WTC11 (cell line): Measurements from ENCODE around the gene DLGAP4. TPM values are rescaled to one million over a fixed set of nuclear protein-coding genes. Genes with fewer than 3 reads are reported as not detected.

Experiments
- ATAC-seq: fragments of 200-7000 bp; cut with Tn5 transposase; 2 replicates; pipeline ENCODE4 v1.10.0; 2021; ENCODE audit warnings: mild to moderate bottlenecking, moderate library complexity
- CTCF ChIA-PET: fragments of 300-600 bp; sonication (Branson Sonifier 250); formaldehyde crosslinking; loops from one replicate; lab custom pipeline; 2021; ENCODE audit warnings: antibody characterized with exemption; lab: Charles Lee
- POLR2A ChIA-PET: fragments of 350-600 bp; sonication (Branson Sonifier 250); formaldehyde crosslinking; loops from one replicate; lab custom pipeline; 2021; ENCODE audit warnings: antibody characterized with exemption; lab: Charles Lee
- DNase-seq: peaks from one replicate; pipeline ENCODE4 v3.0.0; 2021; ENCODE audit warnings: low spot score
- H3K27ac Mint-ChIP-seq: 2 replicates; pipeline ENCODE4 v1.8.0; 2021; ENCODE audit warnings: mixed read lengths
- H3K27me3 Mint-ChIP-seq: 2 replicates; pipeline ENCODE4 v1.8.0; 2021; ENCODE audit warnings: low read depth, mild to moderate bottlenecking, moderate library complexity, mixed read lengths
- H3K36me3 Mint-ChIP-seq: 2 replicates; pipeline ENCODE4 v1.8.0; 2021; ENCODE audit warnings: mixed read lengths
- H3K4me1 Mint-ChIP-seq: 2 replicates; pipeline ENCODE4 v1.8.0; 2022; ENCODE audit warnings: mixed read lengths
- H3K4me3 Mint-ChIP-seq: 2 replicates; pipeline ENCODE4 v1.8.0; 2021; ENCODE audit warnings: mild to moderate bottlenecking, moderate library complexity, mixed read lengths
- H3K9me3 Mint-ChIP-seq: 2 replicates; pipeline ENCODE4 v1.8.0; 2021; ENCODE audit warnings: mixed read lengths
- CBFB ChIP-seq: sonication (generic); formaldehyde crosslinking; IDR thresholded peaks from 2 replicates; pipeline ENCODE4 v1.8.1; 2022; ENCODE audit warnings: mild to moderate bottlenecking, low read depth, missing genetic modification reagents
- ELF4 ChIP-seq: sonication (generic); formaldehyde crosslinking; IDR thresholded peaks from 2 replicates; pipeline ENCODE4 v1.8.1; 2022; ENCODE audit warnings: low read depth, mild to moderate bottlenecking, moderate library complexity, missing genetic modification reagents
- FOXJ3 ChIP-seq: sonication (generic); formaldehyde crosslinking; IDR thresholded peaks from 2 replicates; pipeline ENCODE4 v1.9.0; 2021; ENCODE audit warnings: missing genetic modification reagents, mild to moderate bottlenecking, borderline replicate concordance
- FOXP1 ChIP-seq: sonication (generic); formaldehyde crosslinking; IDR thresholded peaks from 2 replicates; pipeline ENCODE4 v1.8.0; 2022; ENCODE audit warnings: missing genetic modification reagents, mild to moderate bottlenecking, moderate library complexity, borderline replicate concordance
- JAZF1 ChIP-seq: fragments of 250-450 bp; sonication (Bioruptor Pico); IDR thresholded peaks from 2 replicates; pipeline ENCODE4 v1.9.0; 2021; ENCODE audit warnings: moderate library complexity, mild to moderate bottlenecking, inconsistent platforms
- RELA ChIP-seq: sonication (generic); formaldehyde crosslinking; IDR thresholded peaks from 2 replicates; pipeline ENCODE4 v1.8.1; 2022; ENCODE audit warnings: missing genetic modification reagents, mild to moderate bottlenecking, borderline replicate concordance
- SOX15 ChIP-seq: fragments of 250-450 bp; sonication (Bioruptor Pico); IDR thresholded peaks from 2 replicates; pipeline ENCODE4 v1.9.0; 2021; ENCODE audit warnings: mild to moderate bottlenecking
- SP1 ChIP-seq: sonication (generic); formaldehyde crosslinking; conservative IDR thresholded peaks from 2 replicates; pipeline ENCODE4 v1.8.1; 2022; ENCODE audit warnings: missing genetic modification reagents
- ZNF219 ChIP-seq: sonication (generic); formaldehyde crosslinking; IDR thresholded peaks from 2 replicates; pipeline ENCODE4 v1.8.0; 2023; ENCODE audit warnings: missing genetic modification reagents, mild to moderate bottlenecking, borderline replicate concordance
- total RNA-seq: library from RNA; stranded (reverse); gene quantifications from 3 replicates; pipeline ENCODE4 v1.2.3, GENCODE V29; 2021
- TF ChIP-seq, protein P1 (sequence below): fragments of 250-450 bp; sonication (Bioruptor Pico); IDR thresholded peaks from 2 replicates; pipeline ENCODE4 v1.9.0; 2021; ENCODE audit warnings: mild to moderate bottlenecking
- TF ChIP-seq, protein P2 (sequence below): fragments of 250-450 bp; sonication (Bioruptor Pico); IDR thresholded peaks from 2 replicates; pipeline ENCODE4 v1.9.0; 2021; ENCODE audit warnings: mild to moderate bottlenecking, borderline replicate concordance
- TF ChIP-seq, protein P3 (sequence below): sonication (generic); formaldehyde crosslinking; IDR thresholded peaks from 2 replicates; pipeline ENCODE4 v1.8.0; 2022; ENCODE audit warnings: missing genetic modification reagents

The DLGAP4 gene
- total RNA-seq, 1 experiment from 2014 or later = 52.6 TPM

DNA sequence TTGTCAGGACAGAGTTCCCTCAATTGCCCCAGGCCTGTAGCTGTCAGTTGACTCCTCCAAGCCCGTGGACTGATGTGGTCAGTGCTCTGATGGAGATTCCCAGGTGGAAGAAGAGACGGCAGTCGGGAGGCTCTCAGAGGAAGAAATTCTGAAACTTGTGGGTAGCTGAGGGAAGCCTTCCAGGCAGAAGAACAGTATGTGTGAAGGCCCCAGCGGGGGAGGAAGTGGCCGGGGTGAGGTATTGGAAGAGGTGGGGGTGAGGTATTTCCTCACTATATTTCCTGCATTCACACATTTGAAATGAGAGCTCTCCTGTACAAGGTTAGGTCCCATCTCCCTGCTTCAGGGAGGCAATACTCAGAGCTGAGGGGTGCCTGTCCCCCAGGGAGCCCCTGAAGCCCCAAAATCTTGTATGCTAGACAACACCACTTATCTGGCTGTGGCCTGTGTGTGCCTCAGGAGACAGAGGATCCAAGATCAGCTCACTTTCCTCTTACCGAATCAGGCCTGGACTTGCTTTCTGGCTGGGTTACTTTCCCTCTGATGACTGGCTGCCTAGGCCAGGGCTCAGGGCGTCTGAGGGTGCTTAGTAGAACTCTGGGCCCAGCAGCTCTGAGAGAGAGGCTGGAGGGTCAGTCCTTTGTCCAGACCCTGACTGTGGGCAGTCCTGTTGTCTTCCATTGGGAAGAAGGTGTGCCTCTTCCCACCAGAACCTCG, 185.9 kb downstream of the DLGAP4 start:
- no peak for DNase-seq
- Mint-ChIP-seq H3K36me3 (peaks cover 1% of the 10 kb centered on the region; the same call in 1 of the 2 replicates), H3K9me3 (no peaks in the 10 kb centered on the region), H3K4me3 (no peak overlapping the region), H3K27ac (peak overlapping the region; percentile 84), H3K4me1 (peaks cover 9% of the 10 kb centered on the region), H3K27me3 (no peaks in the 10 kb centered on the region; the same call in 1 of the 2 replicates)
- TF ChIP-seq, protein P1, sequence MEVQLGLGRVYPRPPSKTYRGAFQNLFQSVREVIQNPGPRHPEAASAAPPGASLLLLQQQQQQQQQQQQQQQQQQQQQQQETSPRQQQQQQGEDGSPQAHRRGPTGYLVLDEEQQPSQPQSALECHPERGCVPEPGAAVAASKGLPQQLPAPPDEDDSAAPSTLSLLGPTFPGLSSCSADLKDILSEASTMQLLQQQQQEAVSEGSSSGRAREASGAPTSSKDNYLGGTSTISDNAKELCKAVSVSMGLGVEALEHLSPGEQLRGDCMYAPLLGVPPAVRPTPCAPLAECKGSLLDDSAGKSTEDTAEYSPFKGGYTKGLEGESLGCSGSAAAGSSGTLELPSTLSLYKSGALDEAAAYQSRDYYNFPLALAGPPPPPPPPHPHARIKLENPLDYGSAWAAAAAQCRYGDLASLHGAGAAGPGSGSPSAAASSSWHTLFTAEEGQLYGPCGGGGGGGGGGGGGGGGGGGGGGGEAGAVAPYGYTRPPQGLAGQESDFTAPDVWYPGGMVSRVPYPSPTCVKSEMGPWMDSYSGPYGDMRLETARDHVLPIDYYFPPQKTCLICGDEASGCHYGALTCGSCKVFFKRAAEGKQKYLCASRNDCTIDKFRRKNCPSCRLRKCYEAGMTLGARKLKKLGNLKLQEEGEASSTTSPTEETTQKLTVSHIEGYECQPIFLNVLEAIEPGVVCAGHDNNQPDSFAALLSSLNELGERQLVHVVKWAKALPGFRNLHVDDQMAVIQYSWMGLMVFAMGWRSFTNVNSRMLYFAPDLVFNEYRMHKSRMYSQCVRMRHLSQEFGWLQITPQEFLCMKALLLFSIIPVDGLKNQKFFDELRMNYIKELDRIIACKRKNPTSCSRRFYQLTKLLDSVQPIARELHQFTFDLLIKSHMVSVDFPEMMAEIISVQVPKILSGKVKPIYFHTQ (CRISPR knock-in tag) = no peak
- TF ChIP-seq SP1 (CRISPR knock-in tag) (no peak), CBFB (CRISPR knock-in tag) (no peak), JAZF1 (CRISPR knock-in tag) (no peak), FOXP1 (CRISPR knock-in tag) (no peak), FOXJ3 (no peak), ZNF219 (CRISPR knock-in tag) (no peak), RELA (no peak), SOX15 (CRISPR knock-in tag) (no peak), ELF4 (no peak)
- TF ChIP-seq, protein P2, sequence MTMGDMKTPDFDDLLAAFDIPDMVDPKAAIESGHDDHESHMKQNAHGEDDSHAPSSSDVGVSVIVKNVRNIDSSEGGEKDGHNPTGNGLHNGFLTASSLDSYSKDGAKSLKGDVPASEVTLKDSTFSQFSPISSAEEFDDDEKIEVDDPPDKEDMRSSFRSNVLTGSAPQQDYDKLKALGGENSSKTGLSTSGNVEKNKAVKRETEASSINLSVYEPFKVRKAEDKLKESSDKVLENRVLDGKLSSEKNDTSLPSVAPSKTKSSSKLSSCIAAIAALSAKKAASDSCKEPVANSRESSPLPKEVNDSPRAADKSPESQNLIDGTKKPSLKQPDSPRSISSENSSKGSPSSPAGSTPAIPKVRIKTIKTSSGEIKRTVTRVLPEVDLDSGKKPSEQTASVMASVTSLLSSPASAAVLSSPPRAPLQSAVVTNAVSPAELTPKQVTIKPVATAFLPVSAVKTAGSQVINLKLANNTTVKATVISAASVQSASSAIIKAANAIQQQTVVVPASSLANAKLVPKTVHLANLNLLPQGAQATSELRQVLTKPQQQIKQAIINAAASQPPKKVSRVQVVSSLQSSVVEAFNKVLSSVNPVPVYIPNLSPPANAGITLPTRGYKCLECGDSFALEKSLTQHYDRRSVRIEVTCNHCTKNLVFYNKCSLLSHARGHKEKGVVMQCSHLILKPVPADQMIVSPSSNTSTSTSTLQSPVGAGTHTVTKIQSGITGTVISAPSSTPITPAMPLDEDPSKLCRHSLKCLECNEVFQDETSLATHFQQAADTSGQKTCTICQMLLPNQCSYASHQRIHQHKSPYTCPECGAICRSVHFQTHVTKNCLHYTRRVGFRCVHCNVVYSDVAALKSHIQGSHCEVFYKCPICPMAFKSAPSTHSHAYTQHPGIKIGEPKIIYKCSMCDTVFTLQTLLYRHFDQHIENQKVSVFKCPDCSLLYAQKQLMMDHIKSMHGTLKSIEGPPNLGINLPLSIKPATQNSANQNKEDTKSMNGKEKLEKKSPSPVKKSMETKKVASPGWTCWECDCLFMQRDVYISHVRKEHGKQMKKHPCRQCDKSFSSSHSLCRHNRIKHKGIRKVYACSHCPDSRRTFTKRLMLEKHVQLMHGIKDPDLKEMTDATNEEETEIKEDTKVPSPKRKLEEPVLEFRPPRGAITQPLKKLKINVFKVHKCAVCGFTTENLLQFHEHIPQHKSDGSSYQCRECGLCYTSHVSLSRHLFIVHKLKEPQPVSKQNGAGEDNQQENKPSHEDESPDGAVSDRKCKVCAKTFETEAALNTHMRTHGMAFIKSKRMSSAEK (CRISPR knock-in tag) = no peak
- TF ChIP-seq, protein P3, sequence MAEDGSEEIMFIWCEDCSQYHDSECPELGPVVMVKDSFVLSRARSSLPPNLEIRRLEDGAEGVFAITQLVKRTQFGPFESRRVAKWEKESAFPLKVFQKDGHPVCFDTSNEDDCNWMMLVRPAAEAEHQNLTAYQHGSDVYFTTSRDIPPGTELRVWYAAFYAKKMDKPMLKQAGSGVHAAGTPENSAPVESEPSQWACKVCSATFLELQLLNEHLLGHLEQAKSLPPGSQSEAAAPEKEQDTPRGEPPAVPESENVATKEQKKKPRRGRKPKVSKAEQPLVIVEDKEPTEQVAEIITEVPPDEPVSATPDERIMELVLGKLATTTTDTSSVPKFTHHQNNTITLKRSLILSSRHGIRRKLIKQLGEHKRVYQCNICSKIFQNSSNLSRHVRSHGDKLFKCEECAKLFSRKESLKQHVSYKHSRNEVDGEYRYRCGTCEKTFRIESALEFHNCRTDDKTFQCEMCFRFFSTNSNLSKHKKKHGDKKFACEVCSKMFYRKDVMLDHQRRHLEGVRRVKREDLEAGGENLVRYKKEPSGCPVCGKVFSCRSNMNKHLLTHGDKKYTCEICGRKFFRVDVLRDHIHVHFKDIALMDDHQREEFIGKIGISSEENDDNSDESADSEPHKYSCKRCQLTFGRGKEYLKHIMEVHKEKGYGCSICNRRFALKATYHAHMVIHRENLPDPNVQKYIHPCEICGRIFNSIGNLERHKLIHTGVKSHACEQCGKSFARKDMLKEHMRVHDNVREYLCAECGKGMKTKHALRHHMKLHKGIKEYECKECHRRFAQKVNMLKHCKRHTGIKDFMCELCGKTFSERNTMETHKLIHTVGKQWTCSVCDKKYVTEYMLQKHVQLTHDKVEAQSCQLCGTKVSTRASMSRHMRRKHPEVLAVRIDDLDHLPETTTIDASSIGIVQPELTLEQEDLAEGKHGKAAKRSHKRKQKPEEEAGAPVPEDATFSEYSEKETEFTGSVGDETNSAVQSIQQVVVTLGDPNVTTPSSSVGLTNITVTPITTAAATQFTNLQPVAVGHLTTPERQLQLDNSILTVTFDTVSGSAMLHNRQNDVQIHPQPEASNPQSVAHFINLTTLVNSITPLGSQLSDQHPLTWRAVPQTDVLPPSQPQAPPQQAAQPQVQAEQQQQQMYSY = no peak
- ATAC-seq = no peak
- ChIA-PET CTCF (interaction anchor here (0.8 to 3.0 kb wide), 13 partner anchors 10 to 289 kb away, joined by 3 to 12 read pairs (median 6); no protein-coding TSS in a partner anchor), POLR2A (interaction anchor here (0.8 kb wide), 1 partner anchor 27 kb away, joined by 3 read pairs; no protein-coding TSS in a partner anchor)
